Measurements from ENCODE around the gene VAC14.
"Not testable (repeated sequence)": the region's sequence is repeated elsewhere in the genome, so short reads cannot be mapped to it uniquely, and the experiment has no call there.

Gene VAC14

DNA sequence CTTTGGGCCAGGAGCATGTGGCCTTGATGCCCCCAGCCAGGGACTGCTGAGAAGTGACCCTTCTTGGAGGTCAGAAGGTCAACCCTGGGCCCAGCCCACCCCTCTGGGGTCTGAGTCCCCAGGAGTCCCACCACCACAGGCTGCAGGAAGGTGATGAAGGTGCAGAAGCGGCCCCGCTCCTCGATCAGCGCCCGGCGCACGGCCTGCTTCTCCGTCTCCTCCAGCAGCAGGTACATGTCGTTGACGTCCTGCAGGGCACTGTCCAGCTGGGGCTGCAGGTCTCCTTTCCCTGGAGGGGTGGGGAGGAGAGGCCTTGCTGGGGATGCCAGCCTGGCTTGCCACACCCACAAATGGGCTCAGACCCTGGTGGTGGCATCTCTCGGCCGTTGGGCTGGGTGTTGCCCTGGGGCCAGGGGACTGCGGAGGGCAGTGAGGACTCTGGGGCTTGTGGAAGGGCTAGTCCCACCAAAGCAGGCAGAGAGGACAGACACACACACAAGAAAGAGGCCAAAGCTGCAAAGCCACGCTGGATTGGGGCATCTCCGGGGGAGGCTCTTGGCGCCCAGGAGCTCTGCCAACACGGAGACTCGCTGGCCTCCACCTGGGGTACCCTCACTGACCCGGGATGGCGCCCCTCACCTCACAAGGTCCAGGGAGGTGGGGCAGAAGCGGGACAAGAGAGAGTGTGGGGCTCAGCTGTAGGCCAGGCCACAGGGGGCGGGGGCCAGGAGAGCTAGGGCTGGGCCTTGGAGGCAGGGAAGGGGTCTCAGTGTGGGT, 122.6 kb downstream of the VAC14 start:
- no peak for DNase-seq

DNA sequence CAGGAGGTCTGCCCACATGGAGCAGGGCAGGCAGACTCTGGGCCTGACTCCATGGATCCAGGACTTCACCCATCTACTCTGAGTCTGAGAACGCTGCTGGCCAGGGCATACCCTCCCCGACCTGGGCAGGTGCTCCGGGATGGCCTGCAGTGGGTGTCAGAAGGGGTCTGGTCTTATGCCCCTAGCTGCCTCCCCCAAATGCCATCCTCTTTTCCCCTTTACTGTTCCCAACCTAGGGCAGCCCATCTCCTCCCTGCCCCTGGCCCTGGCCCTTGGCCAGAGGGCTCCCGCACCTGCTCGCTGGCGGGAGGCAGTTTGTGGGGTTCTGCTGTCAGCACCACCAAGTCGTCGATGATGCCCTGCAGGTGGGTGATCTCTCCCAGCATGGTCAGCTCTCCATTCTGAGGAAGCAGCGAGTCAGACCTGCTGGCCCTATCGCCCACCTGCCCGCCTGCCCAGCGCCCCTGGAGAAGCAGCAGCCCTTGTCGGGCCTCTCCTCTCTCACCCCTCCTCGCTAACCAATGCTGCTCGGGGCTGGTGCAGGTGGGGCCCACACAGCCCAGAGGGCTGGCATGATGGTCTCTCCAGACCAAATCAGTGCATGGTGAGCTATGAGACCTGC, 123.3 kb downstream of the VAC14 start:
- no peak for DNase-seq

DNA sequence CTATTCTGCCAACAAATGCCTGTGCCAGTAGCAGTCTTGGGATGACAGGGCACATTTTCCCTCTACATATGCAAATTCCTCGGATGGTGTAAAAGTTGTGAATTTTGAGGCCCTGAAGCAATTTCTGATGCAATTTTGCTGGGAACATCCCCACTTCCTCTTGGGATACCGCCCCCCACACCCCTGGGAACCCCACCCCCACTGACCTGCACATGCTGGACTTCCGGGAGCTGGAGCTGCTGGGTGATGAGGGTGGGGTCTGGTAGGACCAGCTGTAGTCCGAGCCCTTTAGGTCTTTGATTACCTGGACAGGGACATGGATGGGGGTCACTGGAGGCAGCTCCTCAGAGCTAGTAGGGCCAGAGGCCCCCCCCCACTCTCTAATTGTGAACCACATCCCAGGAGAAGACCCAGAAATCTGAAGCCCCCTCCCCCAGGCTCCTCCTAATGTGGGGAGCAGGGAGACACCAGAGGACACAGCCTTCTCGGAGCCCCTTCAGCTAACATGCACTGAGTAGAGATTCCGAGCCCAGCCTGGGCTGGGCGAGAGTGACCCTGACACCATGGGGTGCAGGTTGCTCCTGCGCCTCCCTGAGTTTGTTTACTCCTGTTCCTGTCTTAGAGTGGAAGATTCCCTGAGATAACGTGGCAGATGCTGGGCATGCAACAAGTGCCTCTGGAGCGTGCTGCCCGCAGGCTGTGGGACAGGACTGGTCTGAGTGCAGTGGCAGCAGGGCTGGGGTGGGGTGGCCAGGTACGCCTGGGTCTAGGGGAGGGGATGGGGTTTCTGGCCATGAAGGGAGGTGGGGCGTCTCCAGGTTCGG, 124.1 kb downstream of the VAC14 start:
- DNase-seq: peak in 1 of 2 donors; percentile 36

- DNase-seq: no peak
Observed at GRCh38 chr16:70675851-70676513, 125.0 kb downstream of the VAC14 start.

- no peak for DNase-seq
Observed at GRCh38 chr16:70674221-70675014, 126.5 kb downstream of the VAC14 start.

GRCh38 chr16:70670938-70671337, 130.0 kb downstream of the VAC14 start:
- not testable (repeated sequence) for DNase-seq

DNA sequence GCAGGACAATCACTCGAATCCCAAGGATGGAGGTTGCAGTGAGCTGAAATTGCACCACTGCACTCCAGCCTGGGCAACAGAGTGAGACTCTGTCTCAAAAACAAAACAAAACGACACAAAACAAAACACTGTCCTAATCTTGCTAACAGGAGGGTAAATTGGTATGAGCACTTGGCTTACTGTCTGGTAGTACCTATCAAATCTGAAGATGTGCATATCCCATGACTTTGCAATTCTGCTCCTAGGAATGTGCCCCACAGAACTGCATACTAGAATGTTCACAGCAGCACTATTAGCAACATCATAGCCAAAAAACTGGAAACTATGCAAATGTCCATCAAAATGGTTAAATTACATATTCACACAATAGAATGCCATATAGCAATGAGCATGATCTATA, 130.8 kb downstream of the VAC14 start:
- no peak for DNase-seq

DNA sequence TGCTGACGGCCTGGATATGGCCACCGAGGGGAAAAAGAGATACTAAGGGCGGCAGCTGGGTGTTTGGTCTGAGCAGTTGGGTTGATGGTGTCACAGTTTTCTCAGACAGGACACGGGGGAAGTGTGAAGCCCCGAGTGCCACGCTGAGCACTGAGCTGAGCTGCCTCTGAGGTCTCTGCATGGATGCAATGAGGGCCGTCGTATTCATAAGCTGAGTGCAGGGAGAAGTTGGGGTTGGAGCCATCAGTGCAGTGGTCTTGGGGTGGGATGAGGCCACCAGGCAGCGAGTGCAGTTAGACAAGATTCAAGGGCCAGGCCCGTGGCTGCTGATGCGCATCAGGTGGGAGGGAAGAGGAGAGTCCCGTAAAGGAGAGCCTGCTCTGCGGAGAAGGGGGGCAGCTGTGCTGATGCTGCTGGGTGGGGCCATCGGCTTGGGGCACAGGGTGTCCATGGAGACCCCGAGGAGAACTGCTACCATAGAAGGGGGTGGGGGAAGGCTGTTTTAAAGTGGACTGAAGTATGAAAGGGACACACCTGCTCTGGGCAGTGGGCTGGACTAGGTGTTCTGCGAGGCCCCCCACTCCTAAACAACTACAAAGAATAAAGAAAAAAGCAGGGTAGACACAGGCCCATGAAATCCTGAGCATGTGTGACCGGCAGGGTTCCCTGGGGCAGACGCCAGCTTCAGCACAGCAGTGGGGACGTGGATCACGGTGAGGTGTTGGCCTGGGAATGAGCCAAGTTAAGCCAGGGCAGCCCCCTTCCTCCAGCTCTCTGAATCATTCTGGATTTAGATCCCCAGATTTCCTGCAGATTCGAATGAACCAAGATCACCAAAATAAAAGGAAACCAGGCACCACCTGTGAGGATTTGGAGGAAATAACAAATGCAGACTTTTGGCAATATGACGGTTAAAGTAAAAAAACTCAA, 134.9 kb downstream of the VAC14 start:
- DNase-seq: no peak

GRCh38 chr16:70665113-70665694, 135.8 kb downstream of the VAC14 start:
- no peak for DNase-seq

DNA sequence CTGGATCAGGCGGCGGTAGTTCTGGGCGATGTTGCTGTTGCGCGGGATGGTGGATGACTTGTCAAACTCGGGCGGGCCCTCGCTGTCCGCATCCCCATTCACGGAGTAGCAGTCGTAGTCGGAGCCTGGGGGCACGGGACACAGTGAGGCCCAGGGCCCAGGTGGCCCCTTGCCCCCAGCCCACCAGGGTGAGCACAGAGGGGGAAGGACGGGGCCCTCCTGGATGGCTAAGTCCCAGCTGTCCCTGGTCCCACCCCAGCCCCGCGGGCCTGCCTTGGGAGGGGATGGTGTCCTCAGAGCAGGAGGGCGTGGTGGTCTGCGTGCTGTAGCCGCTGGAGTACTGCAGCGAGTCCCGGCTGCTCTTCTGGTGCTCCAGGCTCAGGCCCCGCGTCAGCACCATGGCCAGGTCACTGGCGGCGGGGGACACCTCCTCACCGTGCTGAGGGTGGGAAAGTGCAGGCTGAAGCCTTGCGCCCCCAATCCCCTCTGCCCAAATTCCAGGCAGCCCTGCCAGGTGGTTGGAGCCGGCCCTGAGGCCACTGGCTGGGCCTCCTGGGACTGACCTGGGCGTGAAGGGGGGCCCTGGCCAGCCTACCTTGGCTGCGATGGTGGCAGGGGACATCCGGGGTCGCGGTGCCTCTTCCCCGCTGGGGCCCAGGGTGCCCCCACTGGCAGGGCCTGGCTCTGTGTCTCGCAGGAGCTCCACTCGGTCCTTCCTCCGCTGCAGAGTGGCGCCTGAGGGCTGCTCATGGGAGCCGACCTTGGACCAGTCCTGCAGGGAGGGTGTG, 136.4 kb downstream of the VAC14 start:
- DNase-seq: no peak

DNA sequence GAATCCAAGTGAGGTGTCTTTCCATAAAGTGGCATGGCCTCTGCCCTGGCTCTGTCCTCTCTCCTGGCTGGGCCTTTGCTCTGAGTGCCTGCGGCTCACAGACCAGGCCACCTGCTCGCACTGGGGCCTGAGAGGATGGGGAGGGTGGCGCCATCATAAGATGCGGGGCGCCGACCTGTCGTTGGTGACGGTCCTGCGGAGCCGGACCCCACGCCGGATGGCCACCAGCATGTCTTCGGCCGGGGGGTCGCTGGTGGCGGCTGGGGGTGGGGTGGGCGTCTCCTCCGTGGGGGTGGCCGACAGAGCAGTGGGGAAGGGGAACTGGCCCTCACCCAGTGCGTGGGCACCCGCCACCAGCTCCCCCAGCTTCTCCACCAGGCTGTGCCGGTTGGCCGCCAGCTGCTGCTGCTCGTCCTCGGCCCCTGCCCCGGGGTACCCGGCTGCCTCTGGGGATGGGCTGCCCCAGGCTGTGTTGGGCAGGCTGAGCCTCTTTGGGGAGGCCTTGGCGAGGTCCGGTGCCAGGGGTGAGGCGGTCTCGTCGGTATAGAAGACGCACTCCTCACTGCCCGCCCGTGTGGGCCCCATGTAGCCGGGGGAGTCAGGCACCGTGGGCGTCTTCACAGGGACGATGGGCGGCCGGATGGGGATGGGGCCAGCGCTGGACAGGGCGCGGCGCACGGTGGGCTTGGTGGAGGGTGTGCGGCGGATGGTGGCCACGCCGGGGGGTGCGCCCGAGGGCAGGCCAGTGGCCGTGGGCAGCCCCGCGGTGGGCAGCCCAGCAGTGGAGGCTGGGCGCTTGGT, 137.2 kb downstream of the VAC14 start:
- DNase-seq: no peak

DNA sequence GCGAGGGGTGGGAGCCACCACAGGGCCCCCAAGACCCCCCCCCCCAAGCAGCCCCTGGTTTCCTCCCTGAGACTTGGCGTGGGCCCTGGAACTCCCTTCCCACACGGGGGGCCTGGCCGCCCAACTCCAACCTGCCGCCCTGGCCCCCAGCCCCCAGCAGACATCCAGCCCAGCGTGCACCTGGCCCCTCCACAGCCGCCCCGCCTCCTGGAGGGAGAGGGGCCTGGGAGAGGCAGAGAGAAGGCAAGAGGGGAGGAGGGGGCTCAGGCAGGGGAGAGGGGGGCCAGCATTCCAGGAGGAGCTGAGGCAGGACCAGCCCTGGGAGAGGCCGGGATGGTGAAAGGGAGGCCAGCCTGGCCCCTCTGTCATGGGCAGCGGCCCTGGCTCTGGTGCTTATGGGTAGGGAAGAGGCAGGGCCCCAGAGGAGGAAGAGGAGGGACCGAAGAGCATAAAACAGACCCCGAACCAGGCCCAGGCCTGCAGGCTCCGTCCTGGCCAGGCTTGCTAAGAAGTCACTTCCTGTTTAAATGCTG, 137.9 kb downstream of the VAC14 start:
- no peak for DNase-seq

DNA sequence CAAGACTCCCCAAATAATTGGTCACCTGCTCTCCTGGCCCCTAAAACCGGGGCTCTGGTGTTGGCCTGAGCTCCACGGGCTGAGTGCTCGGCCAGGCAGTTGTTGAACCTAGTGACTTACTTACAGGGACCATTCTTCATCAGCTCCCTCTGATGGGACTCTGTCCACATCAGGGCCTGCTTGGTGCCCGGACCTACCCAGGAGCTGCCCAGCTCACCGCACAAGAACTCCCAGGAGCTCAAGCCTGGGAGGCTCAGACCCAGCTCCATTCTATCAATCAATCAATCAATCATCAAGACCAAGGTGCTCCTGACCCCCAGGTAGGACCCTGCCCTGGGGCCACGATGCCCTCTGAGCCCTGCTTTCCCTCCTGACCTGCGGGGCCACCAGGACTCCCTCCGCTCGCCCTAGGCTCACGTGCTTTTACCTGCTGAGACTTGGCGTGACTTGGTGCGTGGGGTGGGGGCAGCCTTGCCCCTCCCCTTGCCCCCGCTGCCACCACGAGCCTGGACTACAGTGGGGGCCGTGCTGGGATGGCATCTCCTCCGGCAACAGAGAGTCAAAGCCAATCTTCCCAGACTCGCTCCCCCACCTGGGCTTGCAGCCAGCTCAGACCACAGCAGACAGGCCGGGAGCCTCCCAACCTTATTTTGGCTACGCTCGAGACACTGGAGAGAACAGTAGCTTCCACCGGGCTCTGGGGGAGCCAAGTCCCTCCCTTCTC, 138.9 kb downstream of the VAC14 start:
- DNase-seq: no peak

DNA sequence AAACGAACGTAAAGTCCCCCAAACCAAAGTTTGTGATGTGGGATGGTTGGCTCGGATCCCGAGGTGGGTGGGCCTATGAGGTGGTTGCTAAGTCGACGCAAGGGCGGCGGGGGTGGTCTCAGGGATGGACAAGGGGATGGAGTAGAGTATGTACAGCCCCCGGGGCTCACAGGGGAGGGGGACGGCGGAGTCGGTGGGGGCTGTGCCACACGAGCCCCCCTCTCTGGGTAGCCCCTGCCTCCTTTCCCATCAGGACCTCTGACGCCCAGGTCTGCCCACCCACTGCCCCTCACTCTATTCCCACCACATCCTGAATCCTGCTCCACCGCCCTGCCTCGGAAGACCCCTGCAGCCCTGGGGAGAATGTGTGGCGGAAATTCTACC, 139.4 kb downstream of the VAC14 start:
- no peak for DNase-seq

- no peak for DNase-seq
Observed at GRCh38 chr16:70660672-70661350, 140.1 kb downstream of the VAC14 start.

GRCh38 chr16:70659953-70660671, 140.8 kb downstream of the VAC14 start:
- no peak for DNase-seq

DNA sequence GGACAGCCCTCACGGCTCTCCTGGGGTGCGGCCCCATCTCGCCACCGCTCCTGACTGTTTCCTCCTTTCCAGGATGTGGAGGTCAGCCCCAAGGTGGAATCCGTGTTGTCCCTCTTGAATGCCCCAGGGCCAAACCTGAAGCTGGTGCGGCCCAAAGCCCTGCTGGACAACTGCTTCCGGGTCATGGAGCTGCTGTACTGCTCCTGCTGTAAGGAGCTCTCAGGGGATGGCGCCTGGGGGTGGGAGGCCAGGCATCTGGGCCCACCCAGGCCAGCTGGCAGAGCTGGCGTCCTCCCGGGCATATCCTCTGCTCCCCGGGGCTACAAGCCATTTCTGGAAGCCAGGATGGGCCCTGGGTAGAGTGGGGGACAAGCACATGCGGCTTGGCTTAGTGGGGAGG, 141.4 kb downstream of the VAC14 start:
- no peak for DNase-seq

Measured in inflammatory macrophage treated with lipopolysaccharide for 1 hour (primary cell).